ENCODE results near the gene CRKL.

CRKL gene

DNA sequence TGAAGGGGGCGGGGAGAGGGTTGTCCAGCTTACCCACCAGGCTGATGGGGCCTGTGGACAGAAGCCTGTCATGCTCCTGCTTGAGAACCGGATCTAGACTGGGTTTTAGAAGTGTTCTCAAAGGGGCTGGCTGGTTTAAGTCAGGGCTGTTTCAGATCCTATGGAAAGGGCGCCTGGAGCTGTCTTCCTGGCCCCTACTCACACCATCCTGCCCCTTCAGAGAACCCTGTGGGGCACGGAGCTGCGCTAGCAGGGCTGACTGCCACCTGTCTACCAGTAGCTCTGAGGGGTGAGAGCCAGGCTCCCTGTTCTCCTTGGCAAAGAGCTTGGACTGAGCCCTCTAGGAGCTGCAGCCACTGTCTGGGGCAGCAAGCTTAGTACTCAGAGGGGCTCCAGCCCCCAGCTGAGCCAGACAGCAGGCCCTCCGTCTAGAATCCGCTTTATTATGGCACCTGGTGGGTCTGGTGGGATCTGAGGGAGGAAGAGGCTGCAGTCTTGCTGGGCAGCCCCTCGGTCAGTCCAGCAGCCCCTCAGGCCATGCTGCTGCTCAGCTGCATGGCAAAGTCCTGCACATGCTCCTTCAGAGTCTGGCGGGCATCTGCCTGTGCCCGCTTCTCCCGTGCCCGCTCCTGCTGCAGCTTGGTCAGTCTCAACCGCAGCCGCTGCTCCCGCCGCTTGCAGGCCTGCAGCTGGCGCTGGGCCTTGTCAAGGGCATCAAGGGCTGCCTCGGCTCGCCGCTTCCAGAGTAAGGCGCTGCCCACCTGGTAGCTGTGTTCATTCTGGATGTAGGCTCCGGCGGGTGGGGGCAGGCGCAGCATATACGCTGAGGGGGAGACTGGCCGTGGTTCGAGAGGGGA lies 82.4 kb downstream of the CRKL start:
- no peak for DNase-seq
- intact Hi-C loops (cut with DNase I): loop anchor here (5.0 kb wide), 1 partner anchor 82 kb away; the partner anchor contains the start of gene CRKL

DNA sequence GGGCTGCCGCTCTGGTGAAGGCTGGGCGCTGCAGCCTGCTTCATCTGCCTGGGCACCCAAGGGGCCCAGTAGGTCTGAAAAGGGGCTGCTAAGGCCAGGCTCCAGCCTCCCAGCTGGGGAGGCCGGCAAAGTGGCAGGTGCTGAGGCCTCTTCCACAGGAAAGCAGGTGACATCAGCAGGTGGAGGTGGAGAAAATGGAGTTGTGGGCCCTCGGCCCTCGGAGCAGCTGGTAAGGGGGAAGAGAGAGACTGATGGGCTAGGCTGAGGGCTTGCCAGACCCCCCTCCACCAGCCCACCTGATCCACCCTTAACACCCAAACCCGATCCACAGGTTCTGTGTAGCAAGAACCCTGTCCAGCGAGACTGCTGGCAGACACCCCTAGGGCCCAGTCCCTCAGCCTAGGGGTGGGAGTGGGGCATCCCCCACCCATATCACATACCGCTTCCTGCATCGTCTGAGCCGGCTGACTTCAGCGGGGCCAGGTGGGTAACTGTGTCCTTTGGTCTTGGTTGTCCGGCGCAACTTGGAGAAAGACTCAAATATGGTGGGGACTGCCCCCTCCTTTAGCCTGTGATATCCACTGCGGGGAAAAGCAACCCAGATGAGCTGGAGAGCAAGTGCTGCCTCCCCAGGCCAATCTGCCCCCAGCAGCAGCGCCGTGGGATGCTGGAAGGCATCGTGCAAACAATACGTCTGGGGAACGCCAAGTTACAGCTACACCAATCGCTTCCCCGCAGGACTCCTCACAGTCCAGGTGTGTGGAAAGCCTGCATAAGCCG lies 83.2 kb downstream of the CRKL start:
- no peak for DNase-seq
- intact Hi-C loops (cut with DNase I): loop anchor here (5.0 kb wide), 1 partner anchor 83 kb away; the partner anchor contains the start of gene CRKL

DNA sequence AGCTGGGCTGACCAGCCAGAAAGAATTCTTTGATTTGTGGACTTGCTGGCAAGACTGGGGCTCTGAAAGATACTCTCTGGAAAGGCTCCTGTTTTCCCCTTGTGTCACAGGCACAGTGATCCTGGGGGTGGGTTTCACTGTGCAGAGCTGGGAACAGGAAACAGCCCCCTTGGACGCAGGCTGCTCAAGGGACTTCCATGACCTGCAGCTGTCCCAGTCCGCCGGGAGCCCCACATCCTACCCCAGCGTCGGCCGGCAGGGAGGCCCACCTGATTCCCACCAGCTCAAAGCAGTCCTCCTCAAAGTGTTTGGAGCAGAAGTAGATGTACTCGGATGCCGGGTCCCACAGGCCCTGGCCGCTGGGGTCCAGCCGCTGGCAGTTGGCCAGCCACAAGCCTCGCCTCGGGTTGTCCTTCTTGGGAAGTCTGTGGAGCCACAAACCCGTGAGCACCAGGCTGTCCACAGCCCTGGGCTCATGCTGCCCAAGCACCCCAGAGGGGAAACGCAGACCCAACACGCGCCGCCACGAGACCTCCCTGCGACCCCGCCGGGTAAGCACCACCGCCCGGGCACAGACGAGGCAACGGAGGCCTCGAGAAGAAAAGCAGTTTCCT lies 83.9 kb downstream of the CRKL start:
- peak in 7 of 42 donors; percentile 25 to 45 (median 33) for DNase-seq
- intact Hi-C loops (cut with DNase I): loop anchor here (1.0 to 5.0 kb wide), 2 partner anchors 19 to 84 kb away; partner anchors contain the start of genes CRKL and LZTR1

DNA sequence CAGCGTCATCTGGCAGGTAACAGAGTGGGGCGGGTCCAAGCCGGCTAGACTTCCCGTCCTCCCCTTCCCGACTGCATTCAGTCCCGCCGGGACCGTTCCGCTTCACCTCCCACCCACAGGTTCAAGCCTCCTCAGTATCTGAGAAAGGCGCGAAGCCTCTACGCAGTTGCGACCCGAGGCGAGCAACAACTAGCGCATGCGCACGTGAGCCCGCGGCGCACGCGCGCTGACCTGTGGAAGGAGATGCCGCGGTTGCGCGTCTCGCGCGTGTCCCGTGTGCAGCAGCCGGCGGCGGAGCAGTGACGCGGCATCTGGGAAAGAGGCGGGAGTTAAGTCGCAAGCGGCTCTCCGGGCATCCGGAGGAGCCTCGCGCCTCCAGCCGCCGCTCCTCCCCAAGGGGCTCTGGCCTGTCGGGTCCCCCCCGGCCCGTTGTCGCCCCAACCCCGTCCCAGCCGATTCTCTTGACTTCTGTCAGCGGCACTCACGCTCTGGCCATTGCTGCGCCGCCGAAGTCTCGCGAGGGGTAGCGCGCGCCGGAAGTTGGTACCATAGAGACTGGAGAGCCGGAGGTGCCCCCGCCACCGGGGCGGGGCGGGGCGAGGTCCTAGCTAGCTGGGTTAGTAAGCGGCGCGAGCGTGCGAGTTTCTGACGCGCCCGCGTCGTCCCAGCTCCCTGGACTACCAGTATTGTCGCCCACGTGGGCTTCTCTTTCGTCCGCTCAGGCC lies 84.6 kb downstream of the CRKL start, which contains the start of gene THAP7:
Gene THAP7, minus strand, starts transcription at position 518 of the 725 bp plus-strand sequence. Its CDS starts 207 bp downstream, at position 311.
- intact Hi-C loops (cut with DNase I): loop anchor here (1.0 to 5.0 kb wide), 2 partner anchors 19 to 84 kb away; partner anchors contain the start of genes CRKL and LZTR1
- DNase-seq: peak; percentile 93 to 99 (median 97)

Data from head of caudate nucleus (tissue), 42 donors.